ENCODE measurements around the gene KLF6.
A peak's percentile ranks its signal among the peaks of the same experiment; 100 is the strongest.

Gene KLF6

GRCh38 chr10:3829156-3830050, 44.4 kb upstream of the KLF6 start:
- no peak for DNase-seq (ENCODE audit: extremely low read depth, low read depth)
- TF ChIP-seq CTCF (IDR thresholded peaks at IDR 0.05; ENCODE audit: low read depth, low read length, missing control alignments), result no peak
- H3K4me3 ChIP-seq (replicated peaks; ENCODE audit: low read depth, low read length), result peak overlapping the region; percentile 19; the same call in 1 of the 2 replicates

GRCh38 chr10:3828404-3829155, 43.6 kb upstream of the KLF6 start:
- DNase-seq (ENCODE audit: extremely low read depth, low read depth), result no peak
- H3K4me3 ChIP-seq (replicated peaks; ENCODE audit: low read depth, low read length), result peak overlapping the region; percentile 19
- TF ChIP-seq CTCF (IDR thresholded peaks at IDR 0.05; ENCODE audit: low read depth, low read length, missing control alignments), result no peak

GRCh38 chr10:3827768-3828403, 42.9 kb upstream of the KLF6 start:
- no peak for DNase-seq (ENCODE audit: extremely low read depth, low read depth)
- no peak for TF ChIP-seq CTCF (IDR thresholded peaks at IDR 0.05; ENCODE audit: low read depth, low read length, missing control alignments)
- no peak overlapping the region for H3K4me3 ChIP-seq (replicated peaks; ENCODE audit: low read depth, low read length)

GRCh38 chr10:3827266-3827665, 42.3 kb upstream of the KLF6 start:
- no peak for DNase-seq (ENCODE audit: extremely low read depth, low read depth)
- H3K4me3 ChIP-seq (replicated peaks; ENCODE audit: low read depth, low read length), result no peak overlapping the region
- TF ChIP-seq CTCF (IDR thresholded peaks at IDR 0.05; ENCODE audit: low read depth, low read length, missing control alignments), result no peak

GRCh38 chr10:3825862-3826351, 40.9 kb upstream of the KLF6 start:
- no peak overlapping the region for H3K4me3 ChIP-seq (replicated peaks; ENCODE audit: low read depth, low read length)
- no peak for DNase-seq (ENCODE audit: extremely low read depth, low read depth)
- TF ChIP-seq CTCF (IDR thresholded peaks at IDR 0.05; ENCODE audit: low read depth, low read length, missing control alignments), result no peak

- H3K4me3 ChIP-seq (replicated peaks; ENCODE audit: low read depth, low read length), result no peak overlapping the region
- no peak for TF ChIP-seq CTCF (IDR thresholded peaks at IDR 0.05; ENCODE audit: low read depth, low read length, missing control alignments)
Observed at GRCh38 chr10:3825244-3825643, 40.2 kb upstream of the KLF6 start.

More at GRCh38 chr10:3825244-3825643, 40.2 kb upstream of the KLF6 start:
- no peak for DNase-seq (ENCODE audit: extremely low read depth, low read depth)
